Measurements from ENCODE around the gene KSR2. TPM values are rescaled to one million over a fixed set of nuclear protein-coding genes. Genes with fewer than 3 reads are reported as not detected.

The KSR2 gene
- total RNA-seq, 1 donor from 2014 or later: not detected

DNA sequence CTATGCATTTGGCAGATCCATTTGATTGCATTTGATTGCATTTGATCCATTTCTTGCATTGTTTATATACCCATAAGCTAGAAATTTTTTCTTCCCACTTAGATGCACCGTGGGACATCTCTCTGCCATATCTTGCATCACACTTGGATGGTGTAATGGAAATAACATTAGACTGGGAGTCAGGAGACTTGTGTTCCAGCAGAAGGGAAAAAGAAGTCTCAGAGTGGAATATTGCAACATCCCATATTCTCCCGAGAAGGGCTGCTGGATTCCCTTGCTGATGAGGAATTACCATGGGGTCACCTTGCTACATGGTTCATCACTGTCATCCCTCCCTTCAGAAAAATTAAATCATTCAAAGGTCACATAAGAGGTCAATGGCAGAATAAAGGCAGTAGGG lies 78.1 kb downstream of the KSR2 start:
- DNase-seq (ENCODE audit: low spot score): no peak
- Mint-ChIP-seq H3K36me3 (ENCODE audit: low read depth) (no peaks in the 10 kb centered on the region), H3K4me1 (ENCODE audit: low read depth) (no peaks in the 10 kb centered on the region), H3K4me3 (ENCODE audit: unreplicated experiment) (no peak overlapping the region), H3K27me3 (ENCODE audit: low read depth) (peaks cover 3% of the 10 kb centered on the region), H3K27ac (ENCODE audit: unreplicated experiment) (no peak overlapping the region), H3K9me3 (ENCODE audit: low read depth) (no peaks in the 10 kb centered on the region)
- TF ChIP-seq, protein P1, sequence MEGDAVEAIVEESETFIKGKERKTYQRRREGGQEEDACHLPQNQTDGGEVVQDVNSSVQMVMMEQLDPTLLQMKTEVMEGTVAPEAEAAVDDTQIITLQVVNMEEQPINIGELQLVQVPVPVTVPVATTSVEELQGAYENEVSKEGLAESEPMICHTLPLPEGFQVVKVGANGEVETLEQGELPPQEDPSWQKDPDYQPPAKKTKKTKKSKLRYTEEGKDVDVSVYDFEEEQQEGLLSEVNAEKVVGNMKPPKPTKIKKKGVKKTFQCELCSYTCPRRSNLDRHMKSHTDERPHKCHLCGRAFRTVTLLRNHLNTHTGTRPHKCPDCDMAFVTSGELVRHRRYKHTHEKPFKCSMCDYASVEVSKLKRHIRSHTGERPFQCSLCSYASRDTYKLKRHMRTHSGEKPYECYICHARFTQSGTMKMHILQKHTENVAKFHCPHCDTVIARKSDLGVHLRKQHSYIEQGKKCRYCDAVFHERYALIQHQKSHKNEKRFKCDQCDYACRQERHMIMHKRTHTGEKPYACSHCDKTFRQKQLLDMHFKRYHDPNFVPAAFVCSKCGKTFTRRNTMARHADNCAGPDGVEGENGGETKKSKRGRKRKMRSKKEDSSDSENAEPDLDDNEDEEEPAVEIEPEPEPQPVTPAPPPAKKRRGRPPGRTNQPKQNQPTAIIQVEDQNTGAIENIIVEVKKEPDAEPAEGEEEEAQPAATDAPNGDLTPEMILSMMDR (IDR thresholded peaks at IDR 0.05): no peak

DNA sequence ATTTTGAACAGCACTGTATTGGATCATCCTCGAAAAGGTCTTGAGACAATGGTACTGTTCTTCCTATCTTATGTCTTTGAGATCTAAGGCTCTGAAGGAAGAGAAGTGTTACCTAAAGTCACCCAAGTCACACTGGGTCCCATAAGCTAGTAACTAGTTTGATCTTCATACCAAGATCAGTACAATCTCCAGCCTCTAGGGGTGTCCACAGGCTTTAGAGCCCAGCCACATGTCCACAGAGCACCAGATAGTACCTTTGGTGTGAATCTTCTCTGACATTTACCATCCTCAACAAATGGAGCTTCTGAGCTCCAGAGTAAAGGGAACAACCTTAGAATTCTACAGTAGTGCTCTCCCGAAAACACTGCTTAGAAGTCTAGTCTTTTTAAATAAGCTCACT lies 78.7 kb downstream of the KSR2 start:
- TF ChIP-seq, protein P1 (IDR thresholded peaks at IDR 0.05): no peak
- no peak for DNase-seq (ENCODE audit: low spot score)
- H3K27me3 Mint-ChIP-seq (ENCODE audit: low read depth): peaks cover 3% of the 10 kb centered on the region
- H3K27ac Mint-ChIP-seq (ENCODE audit: unreplicated experiment): no peak overlapping the region
- no peak overlapping the region for H3K4me3 Mint-ChIP-seq (ENCODE audit: unreplicated experiment)
- no peaks in the 10 kb centered on the region for H3K4me1 Mint-ChIP-seq (ENCODE audit: low read depth)
- H3K36me3 Mint-ChIP-seq (ENCODE audit: low read depth): no peaks in the 10 kb centered on the region
- no peaks in the 10 kb centered on the region for H3K9me3 Mint-ChIP-seq (ENCODE audit: low read depth)

DNA sequence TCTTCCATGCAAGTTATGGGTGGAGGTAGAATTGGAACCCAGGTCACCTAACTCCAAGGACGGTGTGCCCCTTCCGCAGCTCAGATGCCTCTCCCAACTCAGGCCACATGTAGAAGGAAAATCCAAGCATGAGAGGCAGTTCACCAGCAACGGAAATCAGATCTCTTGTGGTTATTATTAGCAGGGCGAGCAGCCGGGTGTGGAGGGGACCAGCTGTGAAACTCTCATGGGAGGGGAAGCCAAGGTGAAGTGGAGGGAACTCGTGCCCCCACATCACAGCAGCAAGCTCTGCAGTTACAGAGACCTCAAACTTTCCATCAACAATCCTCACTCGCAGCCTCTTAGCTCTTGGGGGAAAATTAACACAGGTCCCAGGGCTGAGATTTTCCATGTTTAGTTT lies 79.7 kb downstream of the KSR2 start:
- Mint-ChIP-seq H3K4me3 (ENCODE audit: unreplicated experiment) (no peak overlapping the region), H3K27ac (ENCODE audit: unreplicated experiment) (no peak overlapping the region), H3K27me3 (ENCODE audit: low read depth) (peaks cover 5% of the 10 kb centered on the region), H3K9me3 (ENCODE audit: low read depth) (no peaks in the 10 kb centered on the region), H3K36me3 (ENCODE audit: low read depth) (no peaks in the 10 kb centered on the region), H3K4me1 (ENCODE audit: low read depth) (no peaks in the 10 kb centered on the region)
- TF ChIP-seq, protein P1 (IDR thresholded peaks at IDR 0.05): no peak
- no peak for DNase-seq (ENCODE audit: low spot score)

DNA sequence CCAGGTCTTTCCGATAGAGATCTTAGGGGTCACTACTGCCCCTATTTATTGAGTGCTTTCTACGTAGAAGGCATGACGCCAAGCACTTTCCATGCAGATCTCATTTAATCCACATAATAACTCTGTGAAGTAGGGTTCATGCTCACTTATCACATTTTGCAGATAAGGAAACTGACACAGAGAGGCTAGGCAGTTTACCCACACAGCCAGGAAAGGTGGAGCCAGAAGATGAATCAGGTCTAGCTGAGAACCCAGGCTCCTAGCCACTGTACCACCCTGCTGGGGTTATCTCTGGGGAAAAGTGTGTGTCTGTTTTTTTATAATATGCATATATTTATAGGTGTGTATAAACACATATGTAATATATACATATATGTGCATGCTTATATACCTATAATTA lies 83.6 kb downstream of the KSR2 start:
- Mint-ChIP-seq H3K27ac (ENCODE audit: unreplicated experiment) (no peak overlapping the region), H3K27me3 (ENCODE audit: low read depth) (peaks cover 17% of the 10 kb centered on the region), H3K4me3 (ENCODE audit: unreplicated experiment) (no peak overlapping the region), H3K4me1 (ENCODE audit: low read depth) (no peaks in the 10 kb centered on the region), H3K9me3 (ENCODE audit: low read depth) (no peaks in the 10 kb centered on the region), H3K36me3 (ENCODE audit: low read depth) (no peaks in the 10 kb centered on the region)
- TF ChIP-seq, protein P1 (IDR thresholded peaks at IDR 0.05): no peak
- no peak for DNase-seq (ENCODE audit: low spot score)

DNA sequence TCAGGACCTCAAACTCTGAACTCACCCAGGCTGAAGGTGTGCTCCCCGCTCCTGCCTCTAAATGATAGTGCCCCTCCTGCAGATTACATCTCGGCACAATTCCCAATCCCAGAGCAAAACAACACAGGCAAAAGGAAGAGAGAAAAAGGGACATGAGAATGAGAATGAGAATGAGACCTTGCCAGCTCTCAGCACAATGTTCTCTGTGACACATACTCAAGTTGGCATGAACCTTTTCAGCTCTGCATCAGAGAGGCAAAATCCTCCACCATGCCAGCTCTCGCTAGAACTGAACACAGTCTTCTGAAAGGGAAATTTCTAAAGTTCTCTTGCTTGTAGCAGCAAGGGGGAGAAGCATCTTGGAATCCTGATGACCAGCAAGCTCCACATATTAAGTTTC lies 84.6 kb downstream of the KSR2 start:
- no peaks in the 10 kb centered on the region for H3K4me1 Mint-ChIP-seq (ENCODE audit: low read depth)

More for the DNA sequence above, 84.6 kb downstream of the KSR2 start:
- TF ChIP-seq, protein P1 (IDR thresholded peaks at IDR 0.05): no peak
- H3K27me3 Mint-ChIP-seq (ENCODE audit: low read depth): peaks cover 17% of the 10 kb centered on the region
- no peak overlapping the region for H3K27ac Mint-ChIP-seq (ENCODE audit: unreplicated experiment)
- no peak overlapping the region for H3K4me3 Mint-ChIP-seq (ENCODE audit: unreplicated experiment)
- no peaks in the 10 kb centered on the region for H3K9me3 Mint-ChIP-seq (ENCODE audit: low read depth)
- DNase-seq (ENCODE audit: low spot score): no peak
- H3K36me3 Mint-ChIP-seq (ENCODE audit: low read depth): no peaks in the 10 kb centered on the region
